HepG2 (cell line): Measurements from ENCODE around the gene CRYZL1. TPM values are rescaled to one million over a fixed set of nuclear protein-coding genes. Genes with fewer than 3 reads are reported as not detected.
A peak's percentile ranks its signal among the peaks of the same experiment; 100 is the strongest.

Source experiments
- ATAC-seq: fragments of 200-7000 bp; cut with Tn5 transposase; 3 replicates; pipeline ENCODE4 v1.9.1; 2020; ENCODE audit warnings: mild to moderate bottlenecking, moderate library complexity
- BruUV-seq: library from RNA; stranded (reverse); fragments of 400-500 nt; replicated peaks from 2 replicates; lab custom pipeline; 2021; lab: Mats Ljungman, UMichigan
- CTCF ChIA-PET: fragments of 300-600 bp; formaldehyde crosslinking; extraction: SDS; loops from one replicate; lab custom pipeline; 2021; ENCODE audit warnings: low total read pairs, inconsistent platforms, low intra/inter-chr PET ratio; lab: Yijun Ruan, JAX
- POLR2A ChIA-PET: fragments of 350-600 bp; sonication (Branson Sonifier 250); formaldehyde crosslinking; loops from one replicate; lab custom pipeline; 2020; ENCODE audit warnings: antibody characterized with exemption, inconsistent platforms; lab: Yijun Ruan, JAX
- DNase-seq: peaks from one replicate; pipeline ENCODE4 v3.0.0-alpha.2; 2015; ENCODE audit warnings: low spot score
- FAIRE-seq: peaks from 3 replicates; lab custom pipeline; 2011; peaks lifted over from hg19 to GRCh38; lab: Jason Lieb, UNC
- H2AFZ ChIP-seq: one replicate; pipeline ENCODE4 v1.6.1; 2011; ENCODE audit warnings: low read length, inconsistent platforms
- H3K27ac ChIP-seq: fragments of 300-600 bp; 3 replicates; pipeline ENCODE4 v1.8.0; 2011; ENCODE audit warnings: mixed run types, mild to moderate bottlenecking, mixed read lengths, low read length, inconsistent platforms; ENCODE audit not compliant: insufficient read depth; ENCODE audit errors: extremely low read length
- H3K27me3 ChIP-seq, 2 experiments: fragments of 200-600 bp in 1 of 2; 2 replicates in 1 of 2; 3 replicates in 1 of 2; pipeline versions ENCODE4 v1.6.0 to v1.8.0; 2011; ENCODE audit warnings: low read length in 2 of 2, mild to moderate bottlenecking in 2 of 2, moderate library complexity in 2 of 2, inconsistent platforms in 1 of 2; ENCODE audit not compliant: insufficient read depth in 2 of 2, control insufficient read depth in 1 of 2
- H3K36me3 ChIP-seq, 2 experiments: fragments of 200-600 bp in 1 of 2; replicated peaks in 1 of 2; 2 replicates in 1 of 2; 3 replicates in 1 of 2; pipeline versions ENCODE4 v1.5.1 to v1.8.0; 2011; ENCODE audit warnings: low read length in 2 of 2, inconsistent platforms in 1 of 2; ENCODE audit not compliant: insufficient read depth in 2 of 2, control insufficient read depth in 1 of 2
- H3K4me1 ChIP-seq: 2 replicates; pipeline ENCODE4 v1.5.1; 2012; ENCODE audit warnings: low read length, inconsistent platforms; ENCODE audit not compliant: insufficient read depth
- H3K4me2 ChIP-seq: 2 replicates; pipeline ENCODE4 v1.6.0; 2011; ENCODE audit warnings: low read depth, low read length, inconsistent platforms
- H3K4me3 ChIP-seq, 3 experiments: fragments of 200-600 bp in 1 of 3; sonication (generic), shearing (Covaris generic) in 1 of 3; replicated peaks in 1 of 3; 2 replicates each; pipeline ENCODE4 v1.5.1; 2011 to 2016; ENCODE audit warnings: low read length in 3 of 3, inconsistent platforms in 2 of 3, low read depth in 2 of 3, mild to moderate bottlenecking in 2 of 3, control low read depth in 1 of 3, mixed read lengths in 1 of 3; ENCODE audit not compliant: insufficient read depth in 1 of 3
- H3K79me2 ChIP-seq: one replicate; pipeline ENCODE4 v1.6.1; 2011; ENCODE audit warnings: low read length, inconsistent platforms; ENCODE audit not compliant: insufficient read depth
- H3K9ac ChIP-seq: 2 replicates; pipeline ENCODE4 v1.6.0; 2011; ENCODE audit warnings: mild to moderate bottlenecking, low read depth, low read length, inconsistent platforms; ENCODE audit not compliant: insufficient read depth
- H3K9me3 ChIP-seq: 2 replicates; pipeline ENCODE4 v1.5.1; 2012; ENCODE audit warnings: mild to moderate bottlenecking, low read length
- H4K20me1 ChIP-seq: 2 replicates; pipeline ENCODE4 v1.6.0; 2011; ENCODE audit warnings: inconsistent platforms, mild to moderate bottlenecking, low read length, moderate library complexity; ENCODE audit not compliant: insufficient read depth
- AGO2 ChIP-seq: fragments of 200-400 bp; formaldehyde crosslinking; optimal IDR thresholded peaks from 2 replicates; pipeline ENCODE3; 2017; ENCODE audit warnings: mild to moderate bottlenecking, low read depth, low read length, moderate library complexity
- ASH2L ChIP-seq: fragments of 300-600, 200-600 bp; sonication (generic); IDR thresholded peaks from 2 replicates; pipeline ENCODE4 v1.7.0; 2017; ENCODE audit warnings: low read depth, mild to moderate bottlenecking, moderate library complexity, mixed read lengths, low read length; ENCODE audit not compliant: insufficient read length
- CREM ChIP-seq, 2 experiments: sonication (generic) in 1 of 2; formaldehyde crosslinking in 1 of 2; IDR thresholded peaks; 2 replicates each; pipeline versions ENCODE4 v1.4.0 to v1.6.1; 2016 to 2020; ENCODE audit warnings: antibody characterized with exemption in 1 of 2, mild to moderate bottlenecking in 1 of 2, missing genetic modification reagents in 1 of 2
- FOXP1 ChIP-seq, 2 experiments: fragments of 450-650 bp in 1 of 2; IDR thresholded peaks; 2 replicates each; pipeline ENCODE4 v1.6.1; 2017 to 2018; ENCODE audit warnings: antibody characterized with exemption in 1 of 2
- GABPB1 ChIP-seq: IDR thresholded peaks from 2 replicates; pipeline ENCODE4 v1.6.1; 2016; ENCODE audit warnings: mild to moderate bottlenecking, missing genetic modification reagents, moderate library complexity, missing compliant biosample characterization
- MYC ChIP-seq: sonication (generic); formaldehyde crosslinking; IDR thresholded peaks from 2 replicates; pipeline ENCODE4 v1.9.0; 2021; ENCODE audit warnings: missing genetic modification reagents, borderline replicate concordance
- NAIF1 ChIP-seq: sonication (generic); formaldehyde crosslinking; IDR thresholded peaks from 2 replicates; pipeline ENCODE4 v1.5.0; 2020; ENCODE audit warnings: mild to moderate bottlenecking, missing genetic modification reagents, borderline replicate concordance
- PPARG ChIP-seq: conservative IDR thresholded peaks from 2 replicates; pipeline ENCODE4 v1.6.1; 2016; ENCODE audit warnings: missing biosample characterization, missing genetic modification reagents
- ZNF317 ChIP-seq: sonication (generic); formaldehyde crosslinking; IDR thresholded peaks from 2 replicates; pipeline ENCODE4 v1.5.0; 2020; ENCODE audit warnings: mild to moderate bottlenecking, missing genetic modification reagents
- ZNF552 ChIP-seq: sonication (generic); formaldehyde crosslinking; IDR thresholded peaks from 2 replicates; pipeline ENCODE4 v1.9.0; 2022; ENCODE audit warnings: missing genetic modification reagents, mild to moderate bottlenecking, borderline replicate concordance
- ZNF615 ChIP-seq: sonication (generic); formaldehyde crosslinking; IDR thresholded peaks from 2 replicates; pipeline ENCODE4 v1.5.0; 2020; ENCODE audit warnings: mild to moderate bottlenecking, missing genetic modification reagents, borderline replicate concordance
- WGBS: methylation state at CpG from one replicate; pipeline ENCODE4 v1.1.6; 2017; ENCODE audit warnings: low lambda C conversion rate; 5-methylcytosine and 5-hydroxymethylcytosine counted together
- in situ Hi-C: cut with HindIII; loops from 2 replicates; pipeline ENCODE4 v1.10.0; 2017; ENCODE audit warnings: low pct_unique_long_range_greater_than_20kb; ENCODE audit not compliant: extremely low pct_ligation_motif_present
- intact Hi-C: fragments of 100-400 bp; cut with micrococcal nuclease; formaldehyde crosslinking; loops from one replicate; pipeline ENCODE4 v1.10.0; 2022; ENCODE audit not compliant: unreplicated experiment
- polyA plus RNA-seq, 8 experiments: library from polyadenylated mRNA; depleted of rRNA in 3 of 8; stranded (reverse) in 7 of 8; unstranded in 1 of 8; fragments of >200 nt; fragmentation: Illumina TruSeq in 4 of 8; extraction: Trizol in 4 of 8; gene quantifications; 2 replicates each; pipeline versions ENCODE4 v1.2.1 to v1.2.3, GENCODE V29; 2011 to 2016; ENCODE audit warnings: low read depth in 4 of 8, missing spikeins in 1 of 8, mixed read lengths in 1 of 8; ENCODE audit not compliant: insufficient read depth in 1 of 8
- total RNA-seq, 5 experiments: library from RNA; depleted of rRNA; stranded (reverse); fragments of >200 nt; fragmentation: Illumina TruSeq; extraction: Trizol; gene quantifications; 2 replicates each; pipeline ENCODE4 v1.2.3, GENCODE V29; 2016; ENCODE audit warnings: low read depth in 1 of 5
- TF ChIP-seq, protein P1 (sequence below): sonication (generic); formaldehyde crosslinking; IDR thresholded peaks from 2 replicates; pipeline ENCODE4 v1.4.0; 2020; ENCODE audit warnings: missing genetic modification reagents; ENCODE audit errors: not compliant biosample characterization
- TF ChIP-seq, protein P2 (sequence below): IDR thresholded peaks from 2 replicates; pipeline ENCODE4 v1.4.0; 2020; ENCODE audit warnings: mild to moderate bottlenecking, missing genetic modification reagents

Gene CRYZL1
- total and polyA plus RNA-seq, 2 of the 13 experiments (the other 11 are each of a cell fraction or from before 2014, with no cell fraction given) = 20.3 to 27.7 TPM

DNA sequence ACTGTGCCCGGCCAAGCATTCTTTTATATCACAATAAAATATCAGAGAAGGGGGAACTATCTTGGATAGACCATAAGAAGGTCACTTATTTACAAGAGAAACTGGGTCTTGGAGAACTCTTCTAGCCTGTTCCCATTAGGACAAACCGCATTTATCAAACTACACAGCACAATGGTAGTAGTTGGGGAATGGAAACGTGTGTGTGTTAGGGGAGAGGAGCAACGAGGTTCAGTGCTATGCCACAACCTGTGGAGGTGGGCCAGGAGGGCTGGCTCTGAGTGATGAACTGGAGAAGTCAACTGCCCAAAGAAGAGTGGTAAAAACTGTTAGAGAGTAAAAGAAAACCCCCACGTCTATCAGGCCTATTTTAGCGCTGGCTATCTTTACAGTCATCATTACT is 54.6 kb downstream of the CRYZL1 start:
- CTCF ChIA-PET = no interaction called here
- peaks cover 35% of the 10 kb centered on the region for H3K4me1 ChIP-seq
- DNase-seq = no peak
- TF ChIP-seq, protein P1, sequence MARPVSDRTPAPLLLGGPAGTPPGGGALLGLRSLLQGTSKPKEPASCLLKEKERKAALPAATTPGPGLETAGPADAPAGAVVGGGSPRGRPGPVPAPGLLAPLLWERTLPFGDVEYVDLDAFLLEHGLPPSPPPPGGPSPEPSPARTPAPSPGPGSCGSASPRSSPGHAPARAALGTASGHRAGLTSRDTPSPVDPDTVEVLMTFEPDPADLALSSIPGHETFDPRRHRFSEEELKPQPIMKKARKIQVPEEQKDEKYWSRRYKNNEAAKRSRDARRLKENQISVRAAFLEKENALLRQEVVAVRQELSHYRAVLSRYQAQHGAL (CRISPR knock-in tag) = no peak
- peak; percentile 64; the same call in 1 of the 2 replicates for TF ChIP-seq ZNF317 (CRISPR knock-in tag)
- no peak for TF ChIP-seq ZNF615 (CRISPR knock-in tag)
- in situ Hi-C loops (no loop called here), intact Hi-C loops (loop anchor here (5.0 kb wide), 1 partner anchor 45 kb away; the partner anchor contains the start of genes GART and SON)
- H3K27me3 ChIP-seq = no peaks in the 10 kb centered on the region; a peak in 1 of 5 replicates
- H3K79me2 ChIP-seq = peaks cover 38% of the 10 kb centered on the region
- ATAC-seq = no peak
- peak overlapping the region; percentile 31 for H3K27ac ChIP-seq
- H3K4me3 ChIP-seq = peak overlapping the region; percentile 96 to 97 (median 97)
- H3K9me3 ChIP-seq = no peaks in the 10 kb centered on the region
- peaks cover 0 to 22% of the 10 kb centered on the region in 2 experiments; a peak in 1 of 5 replicates for H3K36me3 ChIP-seq
- peak overlapping the region; percentile 94 for H3K4me2 ChIP-seq
- 51% methylated on average over 6 of the region's 6 CpGs for WGBS
- H2AFZ ChIP-seq = no peak overlapping the region
- no peaks in the 10 kb centered on the region for H4K20me1 ChIP-seq
- FAIRE-seq = no peak
- POLR2A ChIA-PET = no interaction called here
- no TSS peak for BruUV-seq
- peak overlapping the region; percentile 98 for H3K9ac ChIP-seq

DNA sequence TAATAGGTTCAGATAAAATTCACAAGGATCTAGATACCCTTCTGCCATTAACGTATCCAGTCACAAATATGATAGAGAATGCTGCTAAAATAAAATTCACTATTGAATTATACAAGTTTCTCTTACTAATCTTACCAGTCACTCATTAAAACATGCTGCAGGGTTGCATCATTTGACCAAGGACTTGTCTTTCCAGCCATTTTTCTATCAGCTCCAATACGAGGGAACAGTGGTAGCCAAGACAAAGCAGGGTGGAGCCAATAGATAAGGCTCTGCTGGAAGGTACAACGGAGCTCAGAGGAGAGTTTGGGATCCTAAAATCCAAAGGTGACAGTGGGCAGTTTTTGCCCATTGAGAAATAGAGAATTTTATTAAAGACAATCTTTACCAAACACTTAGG is 57.1 kb downstream of the CRYZL1 start:
- H3K79me2 ChIP-seq = peaks cover 38% of the 10 kb centered on the region
- H2AFZ ChIP-seq = no peak overlapping the region
- no peaks in the 10 kb centered on the region for H4K20me1 ChIP-seq
- H3K4me2 ChIP-seq = no peak overlapping the region
- H3K27me3 ChIP-seq = no peaks in the 10 kb centered on the region; a peak in 1 of 5 replicates
- ChIA-PET CTCF (no interaction called here), POLR2A (no interaction called here)
- in situ Hi-C loops = no loop called here
- no peak overlapping the region for H3K4me3 ChIP-seq
- peaks cover 32% of the 10 kb centered on the region for H3K4me1 ChIP-seq
- FAIRE-seq (no peak), ATAC-seq (no peak), DNase-seq (no peak)
- WGBS = 92% methylated on average over 3 of the region's 3 CpGs
- no peaks in the 10 kb centered on the region for H3K9me3 ChIP-seq
- no peak overlapping the region for H3K27ac ChIP-seq
- BruUV-seq = no TSS peak
- no peak overlapping the region for H3K9ac ChIP-seq
- peaks cover 0 to 36% of the 10 kb centered on the region in 2 experiments; a peak in 2 of 5 replicates for H3K36me3 ChIP-seq
- intact Hi-C loops = no loop called here
- TF ChIP-seq FOXP1 (IDR thresholded peaks at IDR 0.05) (no peak), FOXP1 (CRISPR knock-in tag; IDR thresholded peaks at IDR 0.05) (no peak), GABPB1 (no peak), ZNF552 (CRISPR knock-in tag) (no peak), ASH2L (no peak), NAIF1 (CRISPR knock-in tag) (no peak), MYC (CRISPR knock-in tag) (no peak), AGO2 (no peak), PPARG (CRISPR knock-in tag) (no peak), CREM (IDR thresholded peaks at IDR 0.05) (no peak), CREM (CRISPR knock-in tag; IDR thresholded peaks at IDR 0.05) (no peak)
- TF ChIP-seq, protein P2, sequence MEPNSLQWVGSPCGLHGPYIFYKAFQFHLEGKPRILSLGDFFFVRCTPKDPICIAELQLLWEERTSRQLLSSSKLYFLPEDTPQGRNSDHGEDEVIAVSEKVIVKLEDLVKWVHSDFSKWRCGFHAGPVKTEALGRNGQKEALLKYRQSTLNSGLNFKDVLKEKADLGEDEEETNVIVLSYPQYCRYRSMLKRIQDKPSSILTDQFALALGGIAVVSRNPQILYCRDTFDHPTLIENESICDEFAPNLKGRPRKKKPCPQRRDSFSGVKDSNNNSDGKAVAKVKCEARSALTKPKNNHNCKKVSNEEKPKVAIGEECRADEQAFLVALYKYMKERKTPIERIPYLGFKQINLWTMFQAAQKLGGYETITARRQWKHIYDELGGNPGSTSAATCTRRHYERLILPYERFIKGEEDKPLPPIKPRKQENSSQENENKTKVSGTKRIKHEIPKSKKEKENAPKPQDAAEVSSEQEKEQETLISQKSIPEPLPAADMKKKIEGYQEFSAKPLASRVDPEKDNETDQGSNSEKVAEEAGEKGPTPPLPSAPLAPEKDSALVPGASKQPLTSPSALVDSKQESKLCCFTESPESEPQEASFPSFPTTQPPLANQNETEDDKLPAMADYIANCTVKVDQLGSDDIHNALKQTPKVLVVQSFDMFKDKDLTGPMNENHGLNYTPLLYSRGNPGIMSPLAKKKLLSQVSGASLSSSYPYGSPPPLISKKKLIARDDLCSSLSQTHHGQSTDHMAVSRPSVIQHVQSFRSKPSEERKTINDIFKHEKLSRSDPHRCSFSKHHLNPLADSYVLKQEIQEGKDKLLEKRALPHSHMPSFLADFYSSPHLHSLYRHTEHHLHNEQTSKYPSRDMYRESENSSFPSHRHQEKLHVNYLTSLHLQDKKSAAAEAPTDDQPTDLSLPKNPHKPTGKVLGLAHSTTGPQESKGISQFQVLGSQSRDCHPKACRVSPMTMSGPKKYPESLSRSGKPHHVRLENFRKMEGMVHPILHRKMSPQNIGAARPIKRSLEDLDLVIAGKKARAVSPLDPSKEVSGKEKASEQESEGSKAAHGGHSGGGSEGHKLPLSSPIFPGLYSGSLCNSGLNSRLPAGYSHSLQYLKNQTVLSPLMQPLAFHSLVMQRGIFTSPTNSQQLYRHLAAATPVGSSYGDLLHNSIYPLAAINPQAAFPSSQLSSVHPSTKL (CRISPR knock-in tag) = no peak
